ENCODE measurements around the gene SMIM32.

Gene SMIM32

GRCh38 chr5:136192526-136193321 lies at the start of gene SMIM32:
SMIM32 (minus strand) TSS chr5:136193162; CDS start chr5:136192524, 638 bp downstream.
- H3K9ac ChIP-seq = no peak within 1 kb of the TSS
- H3K36me3 ChIP-seq = peaks cover 14 to 35% (median 29%) of the 10 kb centered on the region in 11 experiments
- H3K9me3 ChIP-seq (replicated peaks in 1 of 11) = peaks cover 16 to 31% (median 21%) of the 10 kb centered on the region in 11 experiments
- peaks cover 0 to 25% (median 0%) of the 10 kb centered on the region in 11 experiments; a peak in 4 of 22 replicates for H4K20me1 ChIP-seq
- no peak within 1 kb of the TSS for H3K4me3 ChIP-seq
- H3K4me1 ChIP-seq = peaks cover 0 to 19% (median 10%) of the 10 kb centered on the region in 10 experiments; a peak in 13 of 20 replicates
- H3K27ac ChIP-seq = no peak within 1 kb of the TSS
- H3K27me3 ChIP-seq = peaks cover 34 to 55% (median 42%) of the 10 kb centered on the region in 11 experiments
- TF ChIP-seq Cebpa-rat (IDR thresholded peaks at IDR 0.05) = no peak
- 0 out of 22 replicates have a peak within 1 kb of the TSS, but pooled peaks of 1 of the 11 experiments have one; percentile 1 for H3K4me2 ChIP-seq

- peak overlapping the region in 3 of 11 experiments; percentile 0 to 24 (median 7); a peak in 3 of 22 replicates for H3K4me2 ChIP-seq
- no peak overlapping the region for H3K27ac ChIP-seq
- H3K9ac ChIP-seq = no peak overlapping the region
- peaks cover 0 to 5% (median 0%) of the 10 kb centered on the region in 10 experiments; a peak in 2 of 20 replicates for H3K4me1 ChIP-seq
- H3K4me3 ChIP-seq = no peak overlapping the region
- no peaks in the 10 kb centered on the region for H3K9me3 ChIP-seq (replicated peaks in 1 of 11)
- no peaks in the 10 kb centered on the region for H3K36me3 ChIP-seq
- H3K27me3 ChIP-seq = no peaks in the 10 kb centered on the region
- no peak for TF ChIP-seq Cebpa-rat (IDR thresholded peaks at IDR 0.05)
- H4K20me1 ChIP-seq = no peaks in the 10 kb centered on the region; a peak in 1 of 22 replicates
Measured at GRCh38 chr5:136242611-136243010, 49.6 kb upstream of the SMIM32 start.

GRCh38 chr5:136242136-136242535 lies 49.2 kb upstream of the SMIM32 start:
- H3K9me3 ChIP-seq (replicated peaks in 1 of 11) = no peaks in the 10 kb centered on the region
- H3K4me1 ChIP-seq = peaks cover 0 to 5% (median 0%) of the 10 kb centered on the region in 10 experiments; a peak in 2 of 20 replicates
- H3K4me2 ChIP-seq = peak overlapping the region in 2 of 11 experiments; percentile 0 to 24; a peak in 2 of 22 replicates
- no peaks in the 10 kb centered on the region; a peak in 1 of 22 replicates for H4K20me1 ChIP-seq
- no peak overlapping the region for H3K4me3 ChIP-seq
- TF ChIP-seq Cebpa-rat (IDR thresholded peaks at IDR 0.05) = no peak
- H3K27ac ChIP-seq = no peak overlapping the region
- H3K9ac ChIP-seq = no peak overlapping the region
- no peaks in the 10 kb centered on the region for H3K36me3 ChIP-seq
- no peaks in the 10 kb centered on the region for H3K27me3 ChIP-seq

GRCh38 chr5:136240894-136241293 lies 47.9 kb upstream of the SMIM32 start:
- Histone ChIP-seq H3K27me3 (no peaks in the 10 kb centered on the region), H3K4me1 (peaks cover 0 to 5% (median 0%) of the 10 kb centered on the region in 10 experiments; a peak in 2 of 20 replicates), H3K4me2 (no peak overlapping the region), H3K27ac (no peak overlapping the region), H4K20me1 (no peaks in the 10 kb centered on the region), H3K9ac (no peak overlapping the region), H3K36me3 (no peaks in the 10 kb centered on the region), H3K4me3 (no peak overlapping the region), H3K9me3 (replicated peaks in 1 of 11) (no peaks in the 10 kb centered on the region)
- no peak for TF ChIP-seq Cebpa-rat (IDR thresholded peaks at IDR 0.05)

- Histone ChIP-seq H3K36me3 (no peaks in the 10 kb centered on the region), H3K27me3 (no peaks in the 10 kb centered on the region), H3K4me1 (no peaks in the 10 kb centered on the region), H4K20me1 (no peaks in the 10 kb centered on the region), H3K4me2 (no peak overlapping the region), H3K9me3 (replicated peaks in 1 of 11) (no peaks in the 10 kb centered on the region), H3K4me3 (no peak overlapping the region), H3K9ac (no peak overlapping the region), H3K27ac (no peak overlapping the region)
- TF ChIP-seq Cebpa-rat (IDR thresholded peaks at IDR 0.05) = no peak
Measured at GRCh38 chr5:136236479-136237083, 43.6 kb upstream of the SMIM32 start.

GRCh38 chr5:136235321-136235720 lies 42.4 kb upstream of the SMIM32 start:
- H3K4me3 ChIP-seq = no peak overlapping the region
- no peak overlapping the region for H3K9ac ChIP-seq
- no peaks in the 10 kb centered on the region for H4K20me1 ChIP-seq
- no peak overlapping the region for H3K4me2 ChIP-seq
- H3K4me1 ChIP-seq = no peaks in the 10 kb centered on the region
- no peaks in the 10 kb centered on the region for H3K36me3 ChIP-seq
- TF ChIP-seq Cebpa-rat (IDR thresholded peaks at IDR 0.05) = no peak
- no peak overlapping the region for H3K27ac ChIP-seq
- no peaks in the 10 kb centered on the region for H3K27me3 ChIP-seq
- no peaks in the 10 kb centered on the region for H3K9me3 ChIP-seq (replicated peaks in 1 of 11)

GRCh38 chr5:136232316-136232715 lies 39.4 kb upstream of the SMIM32 start:
- H3K36me3 ChIP-seq = no peaks in the 10 kb centered on the region
- H3K9me3 ChIP-seq (replicated peaks in 1 of 11) = no peaks in the 10 kb centered on the region
- no peaks in the 10 kb centered on the region for H3K27me3 ChIP-seq
- no peaks in the 10 kb centered on the region for H3K4me1 ChIP-seq
- H3K4me2 ChIP-seq = no peak overlapping the region
- H4K20me1 ChIP-seq = no peaks in the 10 kb centered on the region
- H3K4me3 ChIP-seq = no peak overlapping the region
- no peak overlapping the region for H3K9ac ChIP-seq
- no peak for TF ChIP-seq Cebpa-rat (IDR thresholded peaks at IDR 0.05)
- H3K27ac ChIP-seq = no peak overlapping the region

- Histone ChIP-seq H3K27me3 (no peaks in the 10 kb centered on the region), H3K4me2 (no peak overlapping the region), H3K9ac (no peak overlapping the region), H3K4me1 (no peaks in the 10 kb centered on the region), H3K4me3 (no peak overlapping the region), H3K9me3 (replicated peaks in 1 of 11) (no peaks in the 10 kb centered on the region), H4K20me1 (no peaks in the 10 kb centered on the region), H3K36me3 (no peaks in the 10 kb centered on the region), H3K27ac (no peak overlapping the region)
- TF ChIP-seq Cebpa-rat (IDR thresholded peaks at IDR 0.05) = no peak
Measured at GRCh38 chr5:136230176-136230575, 37.2 kb upstream of the SMIM32 start.

GRCh38 chr5:136228136-136228757 lies 35.3 kb upstream of the SMIM32 start:
- no peak for TF ChIP-seq Cebpa-rat (IDR thresholded peaks at IDR 0.05)
- H4K20me1 ChIP-seq = no peaks in the 10 kb centered on the region
- H3K9ac ChIP-seq = no peak overlapping the region
- no peak overlapping the region for H3K4me2 ChIP-seq
- no peaks in the 10 kb centered on the region for H3K27me3 ChIP-seq
- H3K27ac ChIP-seq = no peak overlapping the region
- no peaks in the 10 kb centered on the region for H3K36me3 ChIP-seq
- H3K9me3 ChIP-seq (replicated peaks in 1 of 11) = no peaks in the 10 kb centered on the region
- H3K4me3 ChIP-seq = no peak overlapping the region
- H3K4me1 ChIP-seq = no peaks in the 10 kb centered on the region
